H9 (cell line): Measurements from ENCODE around the gene SERINC1. TPM values are rescaled to one million over a fixed set of nuclear protein-coding genes. Genes with fewer than 3 reads are reported as not detected.

ENCODE experiments used
- DNase-seq: peaks from one replicate; pipeline ENCODE4 v3.0.0-alpha.2; 2017
- H2AFZ ChIP-seq: one replicate; pipeline ENCODE4 v1.6.1; 2013; ENCODE audit warnings: mild to moderate bottlenecking, low read length, control low read depth, moderate library complexity
- H2AK5ac ChIP-seq: 2 replicates; pipeline ENCODE4 v1.6.1; 2013; ENCODE audit warnings: low read length, control low read depth, mixed read lengths; ENCODE audit not compliant: insufficient read length
- H2BK120ac ChIP-seq: one replicate; pipeline ENCODE4 v1.6.1; 2013; ENCODE audit warnings: low read depth, mild to moderate bottlenecking, low read length, control low read depth, inconsistent platforms; ENCODE audit not compliant: poor library complexity, severe bottlenecking
- H2BK12ac ChIP-seq: 2 replicates; pipeline ENCODE4 v1.6.1; 2013; ENCODE audit warnings: low read length, control low read depth, mixed read lengths, low read depth; ENCODE audit not compliant: insufficient read length
- H2BK15ac ChIP-seq: 2 replicates; pipeline ENCODE4 v1.6.1; 2013; ENCODE audit warnings: low read depth, low read length, control low read depth
- H2BK20ac ChIP-seq: one replicate; pipeline ENCODE4 v1.6.1; 2013; ENCODE audit warnings: low read depth, mild to moderate bottlenecking, low read length, control low read depth, inconsistent platforms; ENCODE audit not compliant: poor library complexity, severe bottlenecking
- H2BK5ac ChIP-seq: 2 replicates; pipeline ENCODE4 v1.6.1; 2013; ENCODE audit warnings: low read length, control low read depth, mixed read lengths; ENCODE audit not compliant: insufficient read length
- H3K14ac ChIP-seq: 2 replicates; pipeline ENCODE4 v1.6.1; 2013; ENCODE audit warnings: low read length, control low read depth; ENCODE audit not compliant: insufficient read depth
- H3K18ac ChIP-seq: 2 replicates; pipeline ENCODE4 v1.6.1; 2013; ENCODE audit warnings: low read depth, mild to moderate bottlenecking, mixed read lengths, low read length, control low read depth; ENCODE audit not compliant: insufficient read length
- H3K23ac ChIP-seq: 2 replicates; pipeline ENCODE4 v1.6.1; 2013; ENCODE audit warnings: low read length, control low read depth, mixed read lengths, low read depth; ENCODE audit not compliant: insufficient read length
- H3K23me2 ChIP-seq: 2 replicates; pipeline ENCODE4 v1.6.1; 2013; ENCODE audit warnings: low read depth, mild to moderate bottlenecking, mixed read lengths, low read length, control low read depth; ENCODE audit not compliant: insufficient read length, poor library complexity, severe bottlenecking
- H3K27ac ChIP-seq: 2 replicates; pipeline ENCODE4 v1.5.1; 2013; ENCODE audit warnings: low read length, control low read depth, mixed read lengths, low read depth; ENCODE audit not compliant: insufficient read length
- H3K27me3 ChIP-seq: 2 replicates; pipeline ENCODE4 v1.6.1; 2013; ENCODE audit warnings: low read length, control low read depth, inconsistent platforms; ENCODE audit not compliant: insufficient read depth
- H3K4ac ChIP-seq: 2 replicates; pipeline ENCODE4 v1.6.1; 2013; ENCODE audit warnings: low read depth, mild to moderate bottlenecking, control low read depth, inconsistent platforms, low read length, moderate library complexity
- H3K4me1 ChIP-seq: 2 replicates; pipeline ENCODE4 v1.6.1; 2013; ENCODE audit warnings: low read length, control low read depth, inconsistent platforms; ENCODE audit not compliant: insufficient read depth
- H3K4me2 ChIP-seq: 2 replicates; pipeline ENCODE4 v1.6.1; 2013; ENCODE audit warnings: low read length, control low read depth, mixed read lengths; ENCODE audit not compliant: insufficient read length, insufficient read depth
- H3K56ac ChIP-seq: 2 replicates; pipeline ENCODE4 v1.6.1; 2013; ENCODE audit warnings: low read depth, mild to moderate bottlenecking, mixed read lengths, low read length, control low read depth; ENCODE audit not compliant: insufficient read length
- H3K79me1 ChIP-seq: 2 replicates; pipeline ENCODE4 v1.6.1; 2013; ENCODE audit warnings: low read depth, mild to moderate bottlenecking, moderate library complexity, low read length, control low read depth, inconsistent platforms; ENCODE audit not compliant: insufficient read depth, poor library complexity, severe bottlenecking
- H3K79me2 ChIP-seq: 2 replicates; pipeline ENCODE4 v1.6.1; 2013; ENCODE audit warnings: low read length, control low read depth, inconsistent platforms; ENCODE audit not compliant: insufficient read depth
- H3K9ac ChIP-seq: 2 replicates; pipeline ENCODE4 v1.6.1; 2013; ENCODE audit warnings: low read length, control low read depth, mixed read lengths; ENCODE audit not compliant: insufficient read length; ENCODE audit errors: extremely low read depth
- H3K9me3 ChIP-seq: one replicate; pipeline ENCODE4 v1.6.1; 2013; ENCODE audit warnings: low read depth, low read length, inconsistent platforms; ENCODE audit not compliant: control insufficient read depth
- H3T11ph ChIP-seq: one replicate; pipeline ENCODE4 v1.6.1; 2013; ENCODE audit warnings: mild to moderate bottlenecking, low read length, control low read depth, inconsistent platforms
- H4K20me1 ChIP-seq: one replicate; pipeline ENCODE4 v1.6.1; 2013; ENCODE audit not compliant: control insufficient read depth, insufficient read length, insufficient read depth
- H4K5ac ChIP-seq: 2 replicates; pipeline ENCODE4 v1.6.1; 2013; ENCODE audit warnings: low read depth, mild to moderate bottlenecking, mixed read lengths, low read length, control low read depth; ENCODE audit not compliant: insufficient read length
- H4K8ac ChIP-seq: replicated peaks from 2 replicates; pipeline ENCODE4 v1.6.1; 2013; ENCODE audit warnings: low read length, control low read depth, mixed read lengths, low read depth; ENCODE audit not compliant: insufficient read length
- H4K91ac ChIP-seq: 2 replicates; pipeline ENCODE4 v1.6.1; 2013; ENCODE audit warnings: low read depth, mild to moderate bottlenecking, moderate library complexity, mixed read lengths, low read length, control low read depth; ENCODE audit not compliant: insufficient read length
- H3K27ac Mint-ChIP-seq, 3 experiments: 2 replicates in 2 of 3; 3 replicates in 1 of 3; pipeline ENCODE4 v1.8.0; 2020 to 2021; ENCODE audit warnings: mixed read lengths in 3 of 3, mild to moderate bottlenecking in 1 of 3, moderate library complexity in 1 of 3
- H3K27me3 Mint-ChIP-seq: 2 replicates; pipeline ENCODE4 v1.8.0; 2021; ENCODE audit warnings: low read depth, mild to moderate bottlenecking, moderate library complexity, mixed read lengths
- H3K36me3 Mint-ChIP-seq, 3 experiments: 2 replicates in 2 of 3; 3 replicates in 1 of 3; pipeline ENCODE4 v1.8.0; 2020 to 2021; ENCODE audit warnings: low read depth in 3 of 3, mixed read lengths in 3 of 3; ENCODE audit not compliant: insufficient read depth in 1 of 3
- H3K4me1 Mint-ChIP-seq, 2 experiments: 2 replicates each; pipeline ENCODE4 v1.8.0; 2020; ENCODE audit warnings: mixed read lengths in 2 of 2
- H3K4me3 Mint-ChIP-seq, 2 experiments: 2 replicates in 1 of 2; 3 replicates in 1 of 2; pipeline ENCODE4 v1.8.0; 2020 to 2021; ENCODE audit warnings: mild to moderate bottlenecking in 2 of 2, mixed read lengths in 2 of 2, moderate library complexity in 1 of 2
- H3K9me3 Mint-ChIP-seq, 2 experiments: 2 replicates in 1 of 2; 3 replicates in 1 of 2; pipeline ENCODE4 v1.8.0; 2020; ENCODE audit warnings: mild to moderate bottlenecking in 2 of 2, mixed read lengths in 2 of 2, moderate library complexity in 1 of 2
- WGBS: extraction: QIAGEN DNeasy Blood & Tissue Kit; methylation state at CpG from one replicate; pipeline ENCODE4 v1.1.7; 2013; ENCODE audit warnings: missing lambda C conversion rate, low lambda C conversion rate, mixed read lengths; ENCODE audit not compliant: insufficient read length; ENCODE audit errors: extremely low coverage; 5-methylcytosine and 5-hydroxymethylcytosine counted together
- total RNA-seq: library from RNA; stranded (reverse); gene quantifications from 2 replicates; pipeline ENCODE4 v1.2.1, GENCODE V29; 2021
- TF ChIP-seq, protein P1 (sequence below): fragments of 200-600 bp; sonication (generic); conservative IDR thresholded peaks from 3 replicates; pipeline ENCODE4 v1.8.0; 2021; ENCODE audit warnings: antibody characterized with exemption, mild to moderate bottlenecking

Gene SERINC1
- total RNA-seq, 1 experiment from 2014 or later: 48.4 TPM

DNA sequence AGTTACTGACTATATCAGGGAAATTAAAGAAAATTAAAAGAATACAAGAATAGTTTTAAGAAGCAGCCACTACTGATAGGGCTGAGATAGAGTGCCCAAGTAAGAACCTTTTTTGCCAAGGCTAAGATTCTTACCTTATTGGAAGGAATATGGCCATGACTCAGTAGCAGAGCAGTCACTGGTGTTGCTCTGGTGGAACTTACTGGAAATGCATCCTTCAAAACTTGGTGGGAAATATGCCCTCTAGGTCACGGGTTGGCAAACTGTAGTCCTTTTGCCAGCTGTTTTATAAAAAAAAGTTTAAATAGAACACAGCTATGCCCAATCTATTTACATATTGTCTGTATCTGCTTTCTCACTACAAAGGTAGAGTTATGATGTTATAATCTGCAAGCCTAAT is 66.2 kb downstream of the SERINC1 start:
- no peaks in the 10 kb centered on the region for H3K36me3 Mint-ChIP-seq
- Histone ChIP-seq H4K20me1 (no peaks in the 10 kb centered on the region), H3K27ac (no peak overlapping the region)

More for the DNA sequence above, 66.2 kb downstream of the SERINC1 start:
- Histone ChIP-seq H3K4me2 (no peak overlapping the region), H4K8ac (no peak overlapping the region), H3K9ac (no peak overlapping the region), H3K14ac (no peak overlapping the region), H2AK5ac (no peak overlapping the region), H2BK12ac (no peak overlapping the region), H3K56ac (no peak overlapping the region), H4K91ac (no peak overlapping the region), H3K23ac (no peak overlapping the region), H2BK15ac (no peak overlapping the region), H3K9me3 (no peaks in the 10 kb centered on the region), H3K79me1 (peaks cover 3% of the 10 kb centered on the region), H3K27me3 (no peaks in the 10 kb centered on the region), H2BK20ac (no peak overlapping the region), H3K18ac (no peak overlapping the region), H2BK5ac (no peak overlapping the region), H3T11ph (no peak overlapping the region), H2AFZ (no peak overlapping the region), H3K4ac (no peak overlapping the region), H3K4me1 (peaks cover 2% of the 10 kb centered on the region), H3K79me2 (peaks cover 3% of the 10 kb centered on the region; the same call in 1 of the 2 replicates), H4K5ac (no peak overlapping the region), H2BK120ac (no peak overlapping the region), H3K23me2 (no peaks in the 10 kb centered on the region)
- peaks cover 21 to 28% of the 10 kb centered on the region in 2 experiments for H3K4me1 Mint-ChIP-seq
- no peak for DNase-seq
- H3K9me3 Mint-ChIP-seq: no peaks in the 10 kb centered on the region
- TF ChIP-seq, protein P1, sequence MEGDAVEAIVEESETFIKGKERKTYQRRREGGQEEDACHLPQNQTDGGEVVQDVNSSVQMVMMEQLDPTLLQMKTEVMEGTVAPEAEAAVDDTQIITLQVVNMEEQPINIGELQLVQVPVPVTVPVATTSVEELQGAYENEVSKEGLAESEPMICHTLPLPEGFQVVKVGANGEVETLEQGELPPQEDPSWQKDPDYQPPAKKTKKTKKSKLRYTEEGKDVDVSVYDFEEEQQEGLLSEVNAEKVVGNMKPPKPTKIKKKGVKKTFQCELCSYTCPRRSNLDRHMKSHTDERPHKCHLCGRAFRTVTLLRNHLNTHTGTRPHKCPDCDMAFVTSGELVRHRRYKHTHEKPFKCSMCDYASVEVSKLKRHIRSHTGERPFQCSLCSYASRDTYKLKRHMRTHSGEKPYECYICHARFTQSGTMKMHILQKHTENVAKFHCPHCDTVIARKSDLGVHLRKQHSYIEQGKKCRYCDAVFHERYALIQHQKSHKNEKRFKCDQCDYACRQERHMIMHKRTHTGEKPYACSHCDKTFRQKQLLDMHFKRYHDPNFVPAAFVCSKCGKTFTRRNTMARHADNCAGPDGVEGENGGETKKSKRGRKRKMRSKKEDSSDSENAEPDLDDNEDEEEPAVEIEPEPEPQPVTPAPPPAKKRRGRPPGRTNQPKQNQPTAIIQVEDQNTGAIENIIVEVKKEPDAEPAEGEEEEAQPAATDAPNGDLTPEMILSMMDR: peak; percentile 39; the same call in 2 of the 3 replicates
- no peak overlapping the region for H3K27ac Mint-ChIP-seq
- H3K4me3 Mint-ChIP-seq: no peak overlapping the region
- H3K27me3 Mint-ChIP-seq: peaks cover 3% of the 10 kb centered on the region; the same call in 1 of the 2 replicates
- no CpG with 5 or more reads among the region's 1 CpG for WGBS
